ENCODE measurements around the gene B4GALNT2. TPM values are rescaled to one million over a fixed set of nuclear protein-coding genes. Genes with fewer than 3 reads are reported as not detected.
"Not testable (repeated sequence)": the region's sequence is repeated elsewhere in the genome, so short reads cannot be mapped to it uniquely, and the experiment has no call there.

Gene B4GALNT2
- total RNA-seq, 1 experiment from 2014 or later, result 0.29 TPM

DNA sequence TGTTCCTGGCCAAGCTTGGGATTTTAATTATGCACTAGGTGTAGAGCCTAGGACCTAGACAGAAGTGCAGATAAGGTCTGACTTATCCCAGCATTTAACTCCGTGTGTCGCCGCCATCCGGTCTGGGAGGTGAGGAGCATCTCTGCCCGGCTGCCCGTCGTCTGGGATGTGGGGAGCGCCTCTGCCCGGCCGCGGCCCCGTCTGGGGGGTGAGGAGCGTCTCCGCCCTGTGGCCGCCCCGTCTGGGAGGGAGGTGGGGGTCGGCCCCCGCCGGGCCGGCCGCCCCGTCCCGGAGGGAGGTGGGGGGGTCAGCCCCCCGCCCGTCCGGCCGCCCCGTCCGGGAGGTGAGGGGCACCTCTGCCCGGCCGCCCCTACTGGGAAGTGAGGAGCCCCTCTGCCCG, 7.1 kb upstream of the B4GALNT2 start:
- TF ChIP-seq EZH2phosphoT487 (IDR thresholded peaks at IDR 0.05; ENCODE audit: borderline replicate concordance, low read length) (no peak), EZH2 (IDR thresholded peaks at IDR 0.05; ENCODE audit: low read length, unreplicated experiment) (no peak)
- TF ChIP-seq, protein P1, sequence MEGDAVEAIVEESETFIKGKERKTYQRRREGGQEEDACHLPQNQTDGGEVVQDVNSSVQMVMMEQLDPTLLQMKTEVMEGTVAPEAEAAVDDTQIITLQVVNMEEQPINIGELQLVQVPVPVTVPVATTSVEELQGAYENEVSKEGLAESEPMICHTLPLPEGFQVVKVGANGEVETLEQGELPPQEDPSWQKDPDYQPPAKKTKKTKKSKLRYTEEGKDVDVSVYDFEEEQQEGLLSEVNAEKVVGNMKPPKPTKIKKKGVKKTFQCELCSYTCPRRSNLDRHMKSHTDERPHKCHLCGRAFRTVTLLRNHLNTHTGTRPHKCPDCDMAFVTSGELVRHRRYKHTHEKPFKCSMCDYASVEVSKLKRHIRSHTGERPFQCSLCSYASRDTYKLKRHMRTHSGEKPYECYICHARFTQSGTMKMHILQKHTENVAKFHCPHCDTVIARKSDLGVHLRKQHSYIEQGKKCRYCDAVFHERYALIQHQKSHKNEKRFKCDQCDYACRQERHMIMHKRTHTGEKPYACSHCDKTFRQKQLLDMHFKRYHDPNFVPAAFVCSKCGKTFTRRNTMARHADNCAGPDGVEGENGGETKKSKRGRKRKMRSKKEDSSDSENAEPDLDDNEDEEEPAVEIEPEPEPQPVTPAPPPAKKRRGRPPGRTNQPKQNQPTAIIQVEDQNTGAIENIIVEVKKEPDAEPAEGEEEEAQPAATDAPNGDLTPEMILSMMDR (conservative IDR thresholded peaks at IDR 0.05; ENCODE audit: low read depth, low read length), result no peak
- DNase-seq (no peak), ATAC-seq (no peak)
- no peaks in the 10 kb centered on the region for H3F3A ChIP-seq (ENCODE audit: low read length, unreplicated experiment)
- H3K9ac ChIP-seq (ENCODE audit: low read length), result no peak overlapping the region
- H3K27ac ChIP-seq (ENCODE audit: low read length), result no peak overlapping the region
- H3K4me3 ChIP-seq (ENCODE audit: low read length), result no peak overlapping the region
- ChIA-PET CTCF (no interaction called here), POLR2A (ENCODE audit: unreplicated experiment) (no interaction called here)
- H2AFZ ChIP-seq (ENCODE audit: low read length), result no peak overlapping the region
- H4K20me1 ChIP-seq (ENCODE audit: low read length), result no peaks in the 10 kb centered on the region
- no peaks in the 10 kb centered on the region for H3K9me2 ChIP-seq (replicated peaks; ENCODE audit: low read length)
- intact Hi-C loops (cut with micrococcal nuclease), result no loop called here
- peaks cover 3% of the 10 kb centered on the region for H3K9me3 ChIP-seq (ENCODE audit: low read length)
- no peaks in the 10 kb centered on the region for H3K79me2 ChIP-seq (ENCODE audit: low read length)
- no peak overlapping the region for H3K4me2 ChIP-seq (ENCODE audit: low read length)
- no peaks in the 10 kb centered on the region for H3K27me3 ChIP-seq (ENCODE audit: low read length)
- no peaks in the 10 kb centered on the region for H3K4me1 ChIP-seq (ENCODE audit: insufficient read depth, low read length)
- H3K36me3 ChIP-seq (ENCODE audit: low read depth, low read length), result no peaks in the 10 kb centered on the region; the same call in 1 of the 2 replicates
- BruUV-seq (replicated peaks), result no TSS peak

DNA sequence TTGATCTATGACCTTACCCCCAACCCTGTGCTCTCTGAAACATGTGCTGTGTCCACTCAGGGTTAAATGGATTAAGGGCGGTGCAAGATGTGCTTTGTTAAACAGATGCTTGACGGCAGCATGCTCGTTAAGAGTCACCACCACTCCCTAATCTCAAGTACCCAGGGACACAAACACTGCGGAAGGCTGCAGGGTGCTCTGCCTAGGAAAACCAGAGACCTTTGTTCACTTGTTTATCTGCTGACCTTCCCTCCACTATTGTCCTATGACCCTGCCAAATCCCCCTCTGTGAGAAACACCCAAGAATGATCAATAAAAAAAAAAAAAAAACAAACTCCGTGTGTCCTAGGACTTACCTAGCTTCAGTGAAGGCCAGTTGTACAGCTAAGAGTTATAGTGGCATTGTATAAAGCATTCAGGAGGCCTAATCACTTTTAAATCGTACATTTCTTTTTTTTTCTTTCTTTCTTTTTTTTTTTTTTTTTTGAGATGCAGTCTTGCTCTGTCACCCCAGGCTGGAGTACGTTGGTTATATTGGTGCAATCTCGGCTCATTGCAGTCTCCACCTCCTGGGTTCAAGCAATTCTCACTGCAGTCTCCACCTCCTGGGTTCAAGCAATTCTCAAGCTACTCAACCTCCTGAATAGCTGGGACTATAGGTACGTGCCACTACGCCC, 6.2 kb upstream of the B4GALNT2 start:
- H3K27ac ChIP-seq (ENCODE audit: low read length); H3K27me3 ChIP-seq (ENCODE audit: low read length); H3F3A ChIP-seq (ENCODE audit: low read length, unreplicated experiment); BruUV-seq (replicated peaks); intact Hi-C loops (cut with micrococcal nuclease); H3K9me2 ChIP-seq (replicated peaks; ENCODE audit: low read length); H3K9ac ChIP-seq (ENCODE audit: low read length); CTCF ChIA-PET; H2AFZ ChIP-seq (ENCODE audit: low read length); H3K4me2 ChIP-seq (ENCODE audit: low read length); H3K4me1 ChIP-seq (ENCODE audit: insufficient read depth, low read length); H3K79me2 ChIP-seq (ENCODE audit: low read length); H3K4me3 ChIP-seq (ENCODE audit: low read length); H4K20me1 ChIP-seq (ENCODE audit: low read length); H3K9me3 ChIP-seq (ENCODE audit: low read length); POLR2A ChIA-PET (ENCODE audit: unreplicated experiment); ATAC-seq; H3K36me3 ChIP-seq (ENCODE audit: low read depth, low read length); DNase-seq: not testable (repeated sequence)

DNA sequence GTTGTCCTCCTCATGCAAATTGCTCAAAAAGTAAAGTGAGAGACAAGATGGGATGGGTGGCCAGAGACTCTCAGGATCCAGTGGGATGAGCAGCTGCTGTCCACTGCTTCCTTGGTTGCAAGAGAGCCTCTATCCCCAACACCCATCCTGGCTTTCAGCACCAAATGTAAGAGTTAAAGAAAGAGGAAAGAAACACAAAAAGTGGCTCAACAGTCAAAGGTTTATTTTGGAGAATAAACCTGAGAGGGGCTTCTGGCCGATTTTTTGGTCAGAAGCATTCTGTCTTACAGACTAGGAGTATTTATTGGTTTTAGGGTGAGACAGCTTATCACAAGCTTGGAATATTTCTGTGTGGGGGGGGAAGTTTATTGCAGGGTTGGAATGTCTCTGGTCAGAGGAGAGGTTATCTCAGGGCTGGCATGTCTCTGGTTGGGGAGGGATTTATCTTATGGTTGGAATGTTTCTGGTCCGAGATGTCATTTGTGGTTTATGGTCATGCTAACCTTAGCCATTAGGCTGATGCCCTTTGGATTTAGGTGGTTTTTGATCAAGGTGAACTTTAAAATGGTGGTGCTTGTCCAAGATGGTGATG, 3.1 kb upstream of the B4GALNT2 start:
- not testable (repeated sequence) for H3K27me3 ChIP-seq (ENCODE audit: low read length)

More for the DNA sequence above, 3.1 kb upstream of the B4GALNT2 start:
- intact Hi-C loops (cut with micrococcal nuclease); POLR2A ChIA-PET (ENCODE audit: unreplicated experiment); H3K9me2 ChIP-seq (replicated peaks; ENCODE audit: low read length); H3K36me3 ChIP-seq (ENCODE audit: low read depth, low read length); H3K4me1 ChIP-seq (ENCODE audit: insufficient read depth, low read length); H2AFZ ChIP-seq (ENCODE audit: low read length); H3K9me3 ChIP-seq (ENCODE audit: low read length); ATAC-seq; H3K9ac ChIP-seq (ENCODE audit: low read length); H4K20me1 ChIP-seq (ENCODE audit: low read length); DNase-seq; H3F3A ChIP-seq (ENCODE audit: low read length, unreplicated experiment); H3K79me2 ChIP-seq (ENCODE audit: low read length); H3K27ac ChIP-seq (ENCODE audit: low read length); CTCF ChIA-PET; H3K4me3 ChIP-seq (ENCODE audit: low read length); H3K4me2 ChIP-seq (ENCODE audit: low read length); BruUV-seq (replicated peaks): not testable (repeated sequence)

All from PC-3 (cell line).